Measurements from ENCODE around the gene CACNA1A.
"Not testable (repeated sequence)": the region's sequence is repeated elsewhere in the genome, so short reads cannot be mapped to it uniquely, and the experiment has no call there.

GRCh38 chr19:13166151-13166550 is 340.1 kb downstream of the CACNA1A start:
- TF ChIP-seq NFRKB (IDR thresholded peaks at IDR 0.05); FOXA1 (IDR thresholded peaks at IDR 0.05); FOXK2 (IDR thresholded peaks at IDR 0.05); SUZ12 (IDR thresholded peaks at IDR 0.05); BHLHE40 (IDR thresholded peaks at IDR 0.05; ENCODE audit: borderline replicate concordance); LEF1 (IDR thresholded peaks at IDR 0.05; ENCODE audit: borderline replicate concordance); SP1 (IDR thresholded peaks at IDR 0.05); PKNOX1 (IDR thresholded peaks at IDR 0.05); HDGF (IDR thresholded peaks at IDR 0.05; ENCODE audit: borderline replicate concordance); CTBP1 (IDR thresholded peaks at IDR 0.05; ENCODE audit: borderline replicate concordance); TARDBP (IDR thresholded peaks at IDR 0.05); FOXM1 (IDR thresholded peaks at IDR 0.05; ENCODE audit: borderline replicate concordance); ARNT (IDR thresholded peaks at IDR 0.05): not testable (repeated sequence)
